D721Med (cell line): ENCODE measurements around the gene SYNE3.

Experiments used
- DNase-seq: peaks from one replicate; pipeline ENCODE4 v3.0.0; 2011; ENCODE audit warnings: low spot score; ENCODE audit not compliant: insufficient read length
- FAIRE-seq: peaks from 2 replicates; lab custom pipeline; 2011; peaks lifted over from hg19 to GRCh38; lab: Jason Lieb, UNC
- CTCF ChIP-seq: IDR thresholded peaks from 2 replicates; pipeline ENCODE4 v1.5.1; 2012; ENCODE audit warnings: mild to moderate bottlenecking, control low read depth; ENCODE audit not compliant: insufficient read depth; ENCODE audit errors: missing control alignments

The SYNE3 gene

DNA sequence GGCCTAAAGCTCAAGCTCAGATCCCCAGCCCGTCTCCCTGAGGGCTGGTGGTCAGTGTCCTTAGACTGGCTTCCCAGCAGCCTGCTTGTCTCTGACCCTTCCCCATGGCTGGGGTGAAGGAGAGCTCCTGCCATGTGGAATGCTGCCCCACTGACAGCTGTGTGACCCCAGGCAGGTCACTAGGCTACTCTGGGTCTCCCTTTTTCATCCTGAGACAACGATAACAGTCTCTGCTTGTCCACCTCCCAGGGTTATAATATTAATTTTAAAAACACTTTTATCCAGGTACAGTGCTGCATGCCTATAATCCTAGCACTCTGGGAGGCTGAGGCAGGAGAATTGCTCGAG is 47.3 kb downstream of the SYNE3 start:
- FAIRE-seq = no peak
- TF ChIP-seq CTCF = no peak
- no peak for DNase-seq

- no peak for FAIRE-seq
- no peak for TF ChIP-seq CTCF
- no peak for DNase-seq
These were observed 47.9 kb downstream of the SYNE3 start for GRCh38 chr14:95468448-95469133.

DNA sequence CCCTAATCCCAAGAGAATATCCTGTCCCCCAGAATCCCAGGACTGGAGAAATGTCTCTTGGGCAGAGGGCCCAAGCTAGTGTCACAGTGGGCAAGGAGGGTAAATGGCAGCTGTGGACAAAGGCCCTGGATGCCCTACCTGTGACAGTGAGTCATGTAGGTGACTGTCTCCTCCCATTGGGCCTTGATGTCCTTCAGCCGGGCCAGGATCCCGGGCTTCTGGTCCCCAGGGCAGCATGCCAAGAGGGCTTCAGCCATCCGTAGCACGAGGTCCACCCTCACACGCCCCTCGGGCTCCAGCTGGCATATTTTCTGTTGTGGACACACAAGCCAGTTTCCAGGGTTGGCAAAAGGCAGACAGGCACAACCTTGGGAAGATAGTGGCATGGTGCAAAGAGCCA is 48.8 kb downstream of the SYNE3 start:
- FAIRE-seq (no peak), DNase-seq (no peak)
- TF ChIP-seq CTCF = no peak

GRCh38 chr14:95467232-95467631 is 49.2 kb downstream of the SYNE3 start:
- no peak for TF ChIP-seq CTCF
- DNase-seq = no peak
- no peak for FAIRE-seq
